Astrocyte of the spinal cord (primary cell): ENCODE measurements around the gene LDLRAD4.

Experiments used
- DNase-seq: peaks from one replicate; pipeline ENCODE4 v3.0.0; 2011; ENCODE audit warnings: low read depth, low spot score
- H3K4me3 ChIP-seq: 2 replicates; pipeline ENCODE4 v1.5.1; 2011; ENCODE audit warnings: low read depth, mild to moderate bottlenecking, low read length, moderate library complexity
- CTCF ChIP-seq: IDR thresholded peaks from 2 replicates; pipeline ENCODE4 v1.5.1; 2012; ENCODE audit warnings: low read depth, mild to moderate bottlenecking, low read length, inconsistent platforms
- in situ Hi-C: cut with HindIII; loops from 2 replicates; pipeline ENCODE4 v1.10.0; 2017; ENCODE audit warnings: low sequenced_read_pairs

LDLRAD4 gene

DNA sequence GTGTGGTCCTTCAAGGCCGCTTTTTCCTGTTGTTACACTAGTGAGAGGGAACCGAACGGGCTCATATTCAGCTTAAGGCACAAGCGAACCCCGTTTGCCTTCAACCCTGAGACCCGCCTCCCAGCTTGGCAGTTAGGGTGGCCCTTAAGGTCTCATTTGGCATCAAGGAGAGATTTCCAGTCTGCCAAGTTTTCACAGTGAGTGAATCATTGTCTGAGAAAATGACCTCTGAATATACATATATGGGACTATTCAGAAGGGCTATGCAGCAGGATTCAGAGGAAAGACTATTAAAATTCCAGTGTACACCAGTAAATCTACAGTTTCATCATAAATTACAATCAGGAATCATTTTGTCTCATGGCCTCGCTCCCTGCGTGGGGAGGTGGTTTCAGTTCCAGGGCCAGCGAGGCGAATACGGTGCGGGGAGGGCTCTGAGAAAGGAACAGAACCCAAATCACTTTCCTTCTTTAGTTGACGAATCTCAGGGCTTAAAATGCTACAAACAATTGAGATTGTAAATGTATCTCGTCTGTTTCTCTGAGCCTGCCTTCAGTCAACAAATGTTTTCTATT, 276.4 kb downstream of the LDLRAD4 start:
- in situ Hi-C loops: no loop called here
- no peak overlapping the region for H3K4me3 ChIP-seq
- DNase-seq: peak; percentile 59
- TF ChIP-seq CTCF: no peak

DNA sequence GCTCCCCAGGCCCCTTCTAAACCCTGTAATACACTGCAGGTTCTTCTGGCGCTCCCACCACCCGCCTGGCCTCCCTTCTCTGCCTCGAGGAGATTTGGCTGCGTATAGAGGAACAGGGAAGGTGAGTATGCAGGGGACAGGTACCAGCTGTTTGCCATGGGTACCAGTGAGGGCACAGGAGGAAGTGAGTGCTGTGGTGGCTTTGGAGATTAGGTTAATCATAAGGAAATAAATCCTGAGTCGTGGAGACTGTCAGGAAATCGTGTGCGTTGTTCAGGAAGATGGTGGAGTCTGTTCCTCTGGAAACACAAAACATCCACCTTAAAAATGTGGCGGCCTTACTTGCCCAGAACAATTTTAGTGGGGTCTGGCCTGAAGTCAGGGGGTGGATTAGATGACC, 277.4 kb downstream of the LDLRAD4 start:
- no peak for TF ChIP-seq CTCF
- no peak overlapping the region for H3K4me3 ChIP-seq
- DNase-seq: no peak
- in situ Hi-C loops: no loop called here

- in situ Hi-C loops: no loop called here
- no peak for DNase-seq
- no peak for TF ChIP-seq CTCF
- H3K4me3 ChIP-seq: no peak overlapping the region
These were observed 278.2 kb downstream of the LDLRAD4 start for GRCh38 chr18:13496691-13497281.

- no peak overlapping the region for H3K4me3 ChIP-seq
- no peak for TF ChIP-seq CTCF
- DNase-seq: no peak
- in situ Hi-C loops: no loop called here
These were observed 281.2 kb downstream of the LDLRAD4 start for GRCh38 chr18:13499803-13500202.

- peak; percentile 87 for DNase-seq
- no peak for TF ChIP-seq CTCF
- H3K4me3 ChIP-seq: peak overlapping the region; percentile 16
- in situ Hi-C loops: no loop called here
These were observed 281.8 kb downstream of the LDLRAD4 start for GRCh38 chr18:13500227-13500865.

DNA sequence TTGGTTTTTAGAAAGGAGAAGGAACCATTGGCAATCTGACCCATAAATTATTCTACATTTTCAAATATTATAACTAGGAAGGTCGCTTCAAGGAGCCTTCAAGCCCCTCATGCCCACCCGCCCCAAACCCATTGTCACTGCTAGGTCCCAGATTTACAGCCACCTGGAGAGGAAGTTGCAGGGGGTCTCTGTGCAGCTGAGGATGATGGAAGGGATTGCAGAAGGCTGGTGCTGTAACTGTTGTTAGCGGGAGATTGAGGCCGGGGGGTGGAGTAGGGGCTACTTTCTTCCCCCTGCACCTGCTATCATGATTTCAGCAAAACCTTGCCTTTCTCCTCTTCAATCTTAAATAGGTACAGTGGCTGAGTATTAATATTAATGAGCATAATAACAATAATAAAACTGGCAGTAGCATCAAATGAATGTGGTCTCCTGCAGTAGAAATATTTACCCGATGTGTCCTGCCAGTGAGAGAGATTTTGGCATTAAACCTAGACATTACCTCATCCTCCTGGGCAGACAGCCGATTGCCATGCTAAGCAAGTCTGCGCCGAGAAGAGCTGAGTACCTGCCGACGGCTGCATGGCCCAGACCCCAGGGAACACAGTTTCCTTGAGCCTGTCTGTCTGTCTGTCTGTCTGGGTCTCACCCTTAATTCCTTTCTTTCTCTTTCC, 282.4 kb downstream of the LDLRAD4 start:
- no peak overlapping the region for H3K4me3 ChIP-seq
- in situ Hi-C loops: no loop called here
- TF ChIP-seq CTCF: no peak
- peak; percentile 88 for DNase-seq
